ENCODE data around the gene MVB12B.

The MVB12B gene

DNA sequence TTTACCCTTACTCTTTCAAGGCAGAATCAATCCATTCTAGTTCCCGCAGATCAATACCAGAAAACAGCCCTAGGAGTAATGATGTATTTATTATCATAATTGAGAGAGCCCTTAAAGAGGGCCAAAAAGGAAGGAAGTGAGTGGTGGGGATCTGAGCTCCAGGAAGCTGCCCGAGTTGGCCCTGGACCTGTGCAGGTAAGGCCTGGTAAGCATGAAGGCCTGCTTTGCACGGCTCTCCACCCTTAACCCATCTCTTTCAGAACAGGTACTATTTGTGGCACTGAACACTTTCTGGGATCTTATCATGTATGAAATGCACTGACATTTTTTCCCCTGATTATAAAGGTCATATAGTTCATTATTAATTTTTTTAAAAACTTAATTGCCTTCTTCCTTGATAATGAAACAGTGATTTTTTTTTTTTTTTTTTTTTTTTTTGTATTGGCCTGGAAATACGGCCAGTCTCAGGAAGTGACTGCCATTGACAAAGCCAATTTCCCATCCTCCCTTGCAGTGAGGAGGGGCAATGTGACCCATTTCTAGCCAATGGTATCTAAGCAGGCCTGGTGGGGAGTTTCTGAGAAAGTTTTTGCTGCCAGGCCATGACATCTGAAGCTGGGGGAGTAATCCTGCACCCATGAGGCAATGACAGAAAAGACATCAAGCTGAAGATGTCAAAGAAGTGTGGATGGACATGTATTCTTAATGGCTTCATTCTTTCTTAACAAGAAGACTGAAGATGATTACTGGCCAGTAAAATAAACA lies 6.3 kb upstream of the MVB12B start:
- in situ Hi-C loops (cut with MboI; ENCODE audit: low pct_unique_long_range_greater_than_20kb, low sequenced_read_pairs, unreplicated experiment) = no loop called here
- DNase-seq (ENCODE audit: low spot score) = no peak
- TF ChIP-seq, protein P1, sequence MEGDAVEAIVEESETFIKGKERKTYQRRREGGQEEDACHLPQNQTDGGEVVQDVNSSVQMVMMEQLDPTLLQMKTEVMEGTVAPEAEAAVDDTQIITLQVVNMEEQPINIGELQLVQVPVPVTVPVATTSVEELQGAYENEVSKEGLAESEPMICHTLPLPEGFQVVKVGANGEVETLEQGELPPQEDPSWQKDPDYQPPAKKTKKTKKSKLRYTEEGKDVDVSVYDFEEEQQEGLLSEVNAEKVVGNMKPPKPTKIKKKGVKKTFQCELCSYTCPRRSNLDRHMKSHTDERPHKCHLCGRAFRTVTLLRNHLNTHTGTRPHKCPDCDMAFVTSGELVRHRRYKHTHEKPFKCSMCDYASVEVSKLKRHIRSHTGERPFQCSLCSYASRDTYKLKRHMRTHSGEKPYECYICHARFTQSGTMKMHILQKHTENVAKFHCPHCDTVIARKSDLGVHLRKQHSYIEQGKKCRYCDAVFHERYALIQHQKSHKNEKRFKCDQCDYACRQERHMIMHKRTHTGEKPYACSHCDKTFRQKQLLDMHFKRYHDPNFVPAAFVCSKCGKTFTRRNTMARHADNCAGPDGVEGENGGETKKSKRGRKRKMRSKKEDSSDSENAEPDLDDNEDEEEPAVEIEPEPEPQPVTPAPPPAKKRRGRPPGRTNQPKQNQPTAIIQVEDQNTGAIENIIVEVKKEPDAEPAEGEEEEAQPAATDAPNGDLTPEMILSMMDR (IDR thresholded peaks at IDR 0.05; ENCODE audit: extremely low read depth, insufficient read depth, missing control alignments) = no peak

DNA sequence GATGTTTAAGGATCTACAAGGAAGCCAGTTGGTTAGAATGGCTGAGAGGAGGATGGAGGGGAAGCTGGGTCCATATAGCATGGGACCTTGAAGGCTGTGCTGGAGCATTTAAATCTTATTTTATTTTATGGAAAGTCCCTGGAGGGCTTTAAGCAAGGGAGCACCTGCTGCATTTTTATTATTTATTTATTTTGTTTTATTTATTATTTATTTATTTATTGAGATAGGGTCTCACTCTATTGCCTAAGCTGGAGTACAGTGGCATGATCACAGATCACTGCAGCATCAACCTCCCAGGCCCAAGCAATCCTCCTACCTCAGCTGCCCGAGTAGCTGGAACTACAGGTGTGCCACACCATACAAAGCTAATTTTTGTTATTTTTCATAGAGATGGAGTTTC lies 4.9 kb upstream of the MVB12B start:
- TF ChIP-seq, protein P1 (IDR thresholded peaks at IDR 0.05; ENCODE audit: extremely low read depth, insufficient read depth, missing control alignments) = no peak
- in situ Hi-C loops (cut with MboI; ENCODE audit: low pct_unique_long_range_greater_than_20kb, low sequenced_read_pairs, unreplicated experiment) = no loop called here

DNA sequence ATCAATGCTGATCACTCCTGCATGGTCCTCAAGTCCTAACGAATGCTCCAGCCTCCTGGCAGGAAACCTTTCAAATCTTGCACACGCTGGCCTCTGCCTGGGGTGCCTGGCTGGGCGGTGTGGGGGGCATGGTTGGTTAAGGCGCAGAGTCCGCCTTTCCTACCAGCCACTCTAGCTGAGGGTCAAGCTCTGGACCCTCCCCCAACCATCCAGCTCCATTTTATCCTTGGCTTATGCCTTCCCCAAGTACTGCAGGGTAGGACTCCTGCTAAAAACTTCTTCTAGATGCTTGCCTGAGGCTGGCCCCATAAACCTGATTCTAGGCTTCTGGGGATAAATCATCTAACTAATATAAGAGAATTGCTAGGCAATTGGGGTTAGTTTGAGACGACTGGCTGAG lies 808 bp upstream of the MVB12B start:
- TF ChIP-seq, protein P1 (IDR thresholded peaks at IDR 0.05; ENCODE audit: extremely low read depth, insufficient read depth, missing control alignments) = no peak
- no peak for DNase-seq (ENCODE audit: low spot score)
- in situ Hi-C loops (cut with MboI; ENCODE audit: low pct_unique_long_range_greater_than_20kb, low sequenced_read_pairs, unreplicated experiment) = no loop called here

More for the DNA sequence above, 4.9 kb upstream of the MVB12B start:
- no peak for DNase-seq (ENCODE audit: low spot score)

DNA sequence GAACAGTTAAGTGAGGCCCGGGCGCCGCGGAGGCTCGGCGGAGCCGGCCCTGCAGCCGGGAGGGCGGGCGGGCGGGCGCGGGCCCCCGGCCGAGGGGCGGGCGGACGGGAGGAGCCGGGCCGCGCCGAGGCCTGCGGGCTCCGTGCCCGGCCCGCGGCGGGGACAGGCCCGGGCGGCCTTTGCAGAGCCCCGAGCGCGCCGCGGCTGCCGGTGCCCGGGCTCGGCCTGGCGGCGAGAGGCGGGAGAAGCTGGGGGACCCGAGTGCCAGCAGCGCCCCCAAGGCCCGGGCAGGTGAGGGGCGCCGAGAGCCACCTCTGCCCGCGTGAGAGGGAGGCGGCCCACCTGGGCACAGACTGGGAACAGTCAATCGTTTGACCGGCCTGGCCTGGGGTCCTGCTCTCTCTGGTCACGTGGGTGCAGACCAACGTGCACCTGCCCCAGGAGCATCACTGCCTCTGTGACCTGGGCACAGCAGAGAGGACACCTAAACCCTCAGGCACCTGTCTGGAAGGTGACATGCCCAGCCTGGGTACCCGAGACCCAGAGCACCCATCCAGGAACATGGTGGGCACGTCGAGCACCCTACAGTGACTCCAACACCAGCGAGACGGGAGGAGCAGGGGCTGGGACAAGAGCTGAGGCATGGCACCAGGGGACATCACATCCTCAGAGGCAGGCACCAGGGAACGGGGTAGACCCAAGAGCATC lies 531 bp downstream of the MVB12B start:
- in situ Hi-C loops (cut with MboI; ENCODE audit: low pct_unique_long_range_greater_than_20kb, low sequenced_read_pairs, unreplicated experiment) = no loop called here
- TF ChIP-seq, protein P1 (IDR thresholded peaks at IDR 0.05; ENCODE audit: extremely low read depth, insufficient read depth, missing control alignments) = no peak
- DNase-seq (ENCODE audit: low spot score) = no peak

DNA sequence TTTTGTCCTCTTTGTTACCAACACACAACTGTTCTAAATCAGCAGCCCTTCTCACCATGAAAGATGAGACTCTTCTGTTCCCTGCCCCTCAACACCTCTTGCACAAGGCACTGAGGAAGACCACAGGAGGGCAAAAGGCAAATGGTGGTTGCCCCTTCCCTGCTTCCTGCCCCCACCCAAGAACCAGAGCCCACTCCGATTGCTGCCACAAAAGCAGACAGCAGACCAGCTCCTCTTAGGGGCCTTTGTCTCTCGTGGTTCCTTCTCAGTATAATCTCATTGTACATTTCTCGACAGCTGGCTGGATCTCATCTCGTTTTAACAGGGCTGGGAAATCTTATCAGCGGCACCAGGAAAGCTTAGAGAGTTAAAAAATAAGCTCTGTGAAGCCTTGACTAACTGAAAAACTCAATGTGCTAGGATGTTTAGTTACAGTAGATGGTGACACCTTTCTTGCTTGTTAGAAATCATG lies 1.1 kb downstream of the MVB12B start:
- TF ChIP-seq, protein P1 (IDR thresholded peaks at IDR 0.05; ENCODE audit: extremely low read depth, insufficient read depth, missing control alignments) = no peak
- in situ Hi-C loops (cut with MboI; ENCODE audit: low pct_unique_long_range_greater_than_20kb, low sequenced_read_pairs, unreplicated experiment) = no loop called here
- DNase-seq (ENCODE audit: low spot score) = no peak

DNA sequence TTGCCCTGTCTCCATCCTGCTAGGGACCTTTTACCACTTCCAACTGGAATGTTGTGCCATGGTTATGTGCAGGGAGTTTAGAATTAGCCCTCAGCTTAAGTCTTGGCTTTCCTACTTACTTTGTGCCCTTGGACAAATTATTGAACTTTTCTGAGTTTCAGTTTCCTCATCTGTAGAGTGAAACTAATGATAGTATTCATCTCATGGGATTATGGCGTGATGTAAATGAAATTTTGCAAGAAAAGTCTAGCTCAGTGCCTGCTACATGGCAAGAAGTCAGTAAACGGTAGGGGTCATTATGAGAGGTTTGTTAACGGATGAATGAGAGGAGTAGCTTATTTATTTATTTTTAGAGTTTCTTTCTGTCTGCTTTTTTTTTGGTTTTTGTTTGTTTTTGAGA lies 1.8 kb downstream of the MVB12B start:
- TF ChIP-seq, protein P1 (IDR thresholded peaks at IDR 0.05; ENCODE audit: extremely low read depth, insufficient read depth, missing control alignments) = no peak
- in situ Hi-C loops (cut with MboI; ENCODE audit: low pct_unique_long_range_greater_than_20kb, low sequenced_read_pairs, unreplicated experiment) = no loop called here
- DNase-seq (ENCODE audit: low spot score) = no peak
